Fibroblast of skin of right quadriceps (primary cell): Measurements from ENCODE around the gene FOXL2.

Source experiments
- DNase-seq: peaks from one replicate; pipeline ENCODE4 v3.0.0-alpha.2; 2013

FOXL2 gene

DNA sequence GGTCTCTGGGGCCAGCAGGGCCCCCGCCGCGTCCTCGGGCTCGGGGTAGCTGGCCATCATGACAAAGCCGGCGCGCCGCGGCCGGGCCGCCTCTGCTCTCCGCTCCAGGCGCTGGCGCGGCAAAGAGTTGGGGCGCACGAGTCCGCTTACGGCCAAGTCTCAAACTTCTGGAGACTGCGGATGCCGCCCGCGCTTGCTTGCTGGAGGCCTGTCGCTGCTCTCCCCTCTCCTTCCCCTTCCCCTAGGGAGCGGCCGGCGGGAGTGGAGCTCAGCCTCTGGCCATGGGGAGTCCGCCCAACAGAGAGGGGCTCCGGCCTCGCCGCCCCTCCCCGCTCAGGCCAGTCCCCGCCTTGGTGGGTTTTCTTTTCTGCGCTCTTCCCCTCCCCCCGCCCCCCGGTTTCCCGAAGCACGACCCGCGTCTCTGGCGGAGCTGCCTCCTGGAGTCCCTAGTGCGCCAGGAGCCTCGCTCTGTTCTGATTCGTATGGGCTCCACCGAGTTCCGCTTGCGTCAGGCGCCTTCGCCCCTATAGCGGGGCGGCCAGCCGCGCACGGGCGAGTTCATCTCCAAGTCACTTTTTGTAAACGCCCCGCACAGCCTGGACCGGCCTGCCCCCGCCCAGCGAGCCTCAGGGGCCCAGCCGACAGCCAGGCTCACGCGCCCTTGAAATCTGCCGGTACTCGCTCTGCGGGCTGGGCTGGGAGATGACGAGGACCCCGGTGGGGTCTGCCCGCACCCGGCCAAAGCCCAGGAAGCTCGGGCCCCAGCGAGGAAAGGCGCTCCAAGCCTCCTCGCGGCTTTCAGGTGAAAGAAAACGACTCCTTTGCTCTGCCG is at the start of gene FOXL2, which contains the start of gene FOXL2NB:
Gene FOXL2, minus strand, starts transcription at position 475 of the 832 bp plus-strand sequence. Its CDS starts 415 bp downstream, at position 60.
Gene FOXL2NB, plus strand, starts transcription at position 555 of the 832 bp plus-strand sequence. Its CDS starts 148 bp downstream, at position 703.
- DNase-seq, result peak; percentile 53

DNA sequence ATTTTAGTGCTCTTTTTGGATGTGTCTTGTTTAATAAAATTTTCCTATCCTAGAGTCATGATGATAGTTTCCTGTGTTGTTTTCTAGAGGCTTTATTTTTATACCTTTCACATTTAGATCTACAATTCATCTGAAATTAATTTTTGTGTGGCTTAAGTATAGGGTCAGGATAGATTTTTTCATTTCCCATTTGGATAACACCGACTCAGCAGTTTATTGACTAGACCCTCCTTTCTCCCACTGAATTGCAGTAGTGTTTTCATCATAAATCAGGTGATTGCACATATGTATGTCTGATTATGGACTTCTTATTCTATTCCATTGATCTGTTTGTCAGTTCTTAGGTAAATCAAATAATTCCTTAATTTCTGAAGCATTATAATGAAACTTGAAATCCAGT is 48.8 kb upstream of the FOXL2 start:
- DNase-seq, result no peak

DNA sequence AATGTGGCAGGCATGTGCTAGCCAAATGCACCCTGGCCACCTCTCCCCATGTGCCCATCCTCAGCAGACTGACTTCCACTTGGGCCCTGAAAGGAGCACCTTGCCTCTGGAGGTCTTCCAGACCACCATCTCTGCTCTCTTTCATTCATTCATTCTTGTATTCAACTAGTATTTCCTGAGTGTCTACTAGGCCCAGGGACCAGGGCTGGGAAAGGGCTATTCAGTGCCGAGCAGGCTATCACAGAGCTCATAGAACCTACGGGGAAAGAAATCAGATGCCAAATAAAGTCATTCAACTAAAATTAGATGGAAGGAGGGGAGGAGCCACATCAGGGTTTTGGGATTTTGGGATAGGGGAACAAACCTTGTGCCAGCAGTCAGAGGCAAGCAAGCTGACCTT is 40.2 kb upstream of the FOXL2 start:
- DNase-seq, result no peak

DNA sequence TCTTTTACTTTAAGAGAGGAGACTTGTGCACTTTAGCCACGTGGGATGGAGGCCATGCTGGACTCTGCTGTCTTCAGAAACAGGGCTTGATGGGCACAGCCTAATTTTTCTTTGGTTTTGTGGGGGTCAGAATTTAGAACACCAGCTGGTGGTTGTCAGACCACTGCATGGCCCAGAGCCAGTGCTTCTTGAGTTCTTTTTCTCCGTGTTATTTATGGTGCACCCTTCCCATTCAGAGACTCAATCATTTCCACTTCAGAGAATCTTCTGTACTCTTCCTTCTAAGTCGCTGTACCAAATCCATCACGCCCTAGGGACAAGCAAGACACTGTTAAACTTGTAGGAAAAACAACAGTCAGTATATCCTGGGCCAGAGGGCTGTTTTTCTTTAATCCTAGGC is 39.0 kb upstream of the FOXL2 start:
- no peak for DNase-seq

DNA sequence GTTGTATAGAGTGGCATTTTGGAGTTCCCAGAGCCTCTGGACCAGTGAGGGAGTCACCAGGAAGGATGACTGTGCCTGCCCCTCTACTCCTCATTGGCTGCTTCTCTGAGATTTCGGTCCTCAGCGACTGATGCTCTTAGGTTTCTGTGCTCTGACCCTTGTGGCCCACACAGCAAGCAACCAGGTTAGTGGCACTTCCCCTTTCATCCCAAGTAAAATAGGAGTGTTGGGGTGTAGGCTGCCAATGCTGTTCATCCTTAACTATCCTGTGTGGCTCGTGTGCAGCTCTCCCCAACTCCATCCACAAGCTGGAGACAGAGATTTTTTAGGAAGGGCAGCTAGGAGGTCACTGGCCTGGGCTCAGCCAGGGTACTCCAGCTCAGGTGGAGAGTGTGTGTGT is 37.9 kb upstream of the FOXL2 start:
- no peak for DNase-seq

DNA sequence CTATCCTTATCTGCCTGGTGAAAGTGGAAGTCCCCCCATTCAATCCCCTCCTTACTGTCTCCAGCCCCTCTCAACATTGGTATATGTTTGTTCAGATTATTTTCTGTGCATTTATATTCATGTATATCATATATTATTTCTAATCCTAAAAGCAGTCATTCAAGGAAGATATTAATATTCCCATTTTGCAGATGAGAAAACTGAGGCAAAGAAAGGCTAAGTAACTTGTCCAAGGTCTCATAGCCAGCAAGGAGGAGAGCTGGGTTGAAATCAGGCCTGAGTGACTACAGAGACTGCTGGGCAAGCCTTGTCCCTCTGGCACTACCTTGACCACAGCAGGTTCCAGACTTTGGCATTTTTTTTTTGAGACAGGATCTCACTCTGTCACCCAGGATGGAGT is 29.1 kb upstream of the FOXL2 start:
- no peak for DNase-seq

DNA sequence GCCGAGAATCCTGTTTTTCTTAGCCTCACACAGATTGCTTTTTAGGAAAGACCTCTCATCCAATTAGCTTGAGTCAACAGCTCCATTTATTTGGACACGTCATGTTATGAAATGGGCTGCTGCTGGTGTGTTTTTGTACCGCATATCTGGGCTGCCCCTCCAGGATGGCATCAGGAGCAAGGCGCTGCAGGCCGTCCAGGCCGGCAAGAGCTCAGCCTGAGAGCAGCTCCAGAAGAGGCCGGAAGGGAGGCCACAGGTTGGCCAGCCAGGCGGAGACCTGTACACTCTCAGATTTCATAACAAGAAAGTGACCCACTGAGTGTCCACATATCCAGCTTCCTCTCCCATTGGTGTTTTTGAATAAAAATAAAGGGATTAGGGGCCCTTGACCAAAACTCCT is 28.4 kb upstream of the FOXL2 start:
- no peak for DNase-seq

DNA sequence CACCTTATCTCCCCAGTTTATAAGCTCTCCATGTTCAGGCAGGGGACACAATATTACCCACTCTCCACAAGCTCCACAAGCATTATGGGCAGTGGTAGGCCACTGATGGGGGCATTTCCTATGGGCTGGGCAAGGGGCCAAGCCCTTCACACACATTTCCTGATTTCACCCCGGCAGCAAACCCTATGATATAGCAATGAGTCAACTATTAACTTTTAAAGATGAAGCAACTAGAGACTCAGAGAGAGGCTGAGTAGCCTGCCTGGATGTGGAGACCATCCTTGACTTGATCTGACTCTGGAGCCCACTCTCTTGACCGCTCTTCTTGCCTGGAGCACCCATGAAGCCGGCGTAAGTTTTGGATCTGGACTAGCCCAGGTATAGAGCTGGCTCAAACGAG is 27.5 kb upstream of the FOXL2 start:
- peak; percentile 26 for DNase-seq

DNA sequence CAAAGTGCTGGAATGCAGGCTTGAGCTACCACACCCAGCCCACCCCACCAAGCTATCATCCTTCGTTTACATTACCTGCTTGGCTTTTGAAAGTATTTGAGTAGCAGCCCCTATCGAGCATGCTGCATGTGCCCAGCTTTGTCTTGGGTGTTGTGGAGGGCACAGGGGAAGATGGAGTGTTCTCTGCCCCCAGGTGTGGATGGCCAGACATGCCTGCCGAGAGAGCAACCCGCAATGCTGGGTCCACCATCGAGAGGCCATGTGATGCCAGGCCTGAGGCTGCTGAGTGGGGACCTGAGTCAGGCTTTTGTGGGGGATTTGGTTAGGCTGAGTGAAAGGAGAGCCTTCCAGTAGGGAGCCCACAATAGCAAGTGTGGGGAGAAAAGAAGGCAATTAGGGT is 26.0 kb upstream of the FOXL2 start:
- DNase-seq, result no peak

DNA sequence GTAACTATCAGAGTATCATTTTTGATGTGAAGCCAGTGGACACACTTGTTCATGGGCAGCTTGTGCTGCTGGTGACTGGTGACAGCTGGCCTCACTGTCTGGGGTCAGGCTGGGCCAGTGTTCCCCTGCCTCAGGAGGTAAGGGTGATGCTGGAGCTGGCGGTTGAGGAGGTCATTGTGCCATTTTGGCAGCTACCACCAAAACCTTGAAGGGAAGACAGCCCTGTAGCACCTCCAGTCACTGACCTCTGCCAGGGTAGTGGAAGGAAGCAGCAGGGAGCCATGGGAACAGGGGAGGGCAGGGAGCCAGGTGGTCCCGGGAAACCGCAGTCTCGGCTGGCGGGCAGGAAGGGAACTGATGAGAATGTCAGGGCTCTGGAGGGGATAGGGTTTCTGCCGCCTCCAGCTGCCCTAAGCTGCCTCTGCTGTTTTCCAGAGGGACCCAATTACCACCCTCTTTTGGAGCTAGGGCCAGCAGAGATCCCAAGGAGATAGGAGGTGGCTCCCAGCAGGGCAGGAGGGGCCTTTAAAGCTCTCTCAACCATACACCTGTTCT is 24.9 kb upstream of the FOXL2 start:
- no peak for DNase-seq

DNA sequence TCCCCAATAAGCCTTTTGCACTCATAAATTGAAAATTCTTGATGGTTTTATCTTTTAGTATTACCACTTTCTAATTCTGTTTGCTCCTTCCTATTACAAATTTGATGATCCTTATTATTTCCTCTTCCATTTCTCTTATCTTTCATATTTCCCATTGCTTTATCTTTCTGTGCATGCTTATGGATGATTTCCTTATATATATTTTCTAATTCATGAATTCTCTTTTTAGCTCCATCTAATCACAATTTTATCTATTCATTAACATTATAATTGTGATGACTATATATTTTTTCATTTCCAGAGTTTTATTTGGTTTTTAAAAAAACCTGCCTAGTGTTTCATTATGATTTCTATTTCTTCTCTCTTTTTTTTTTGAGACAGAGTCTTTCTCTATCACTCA is 18.0 kb upstream of the FOXL2 start:
- no peak for DNase-seq

DNA sequence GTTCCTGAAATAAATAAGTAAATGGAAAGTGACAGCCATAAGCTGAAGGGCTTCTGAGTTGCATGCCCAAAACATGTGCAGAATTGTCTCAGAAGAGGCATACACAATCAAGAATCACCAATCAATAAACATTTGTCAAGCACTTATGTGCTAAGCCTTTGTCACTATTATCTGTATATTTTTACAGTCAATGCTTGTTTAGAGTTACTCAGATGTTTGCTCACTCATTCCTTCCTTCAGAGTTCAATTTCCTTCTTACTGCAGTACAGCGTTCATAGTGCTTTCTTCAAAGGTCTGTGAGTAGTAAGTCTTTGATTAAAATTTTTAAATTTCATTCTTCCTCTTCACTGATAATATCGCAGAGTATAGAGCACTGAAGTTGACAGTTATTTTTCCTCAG is 17.3 kb upstream of the FOXL2 start:
- no peak for DNase-seq

DNA sequence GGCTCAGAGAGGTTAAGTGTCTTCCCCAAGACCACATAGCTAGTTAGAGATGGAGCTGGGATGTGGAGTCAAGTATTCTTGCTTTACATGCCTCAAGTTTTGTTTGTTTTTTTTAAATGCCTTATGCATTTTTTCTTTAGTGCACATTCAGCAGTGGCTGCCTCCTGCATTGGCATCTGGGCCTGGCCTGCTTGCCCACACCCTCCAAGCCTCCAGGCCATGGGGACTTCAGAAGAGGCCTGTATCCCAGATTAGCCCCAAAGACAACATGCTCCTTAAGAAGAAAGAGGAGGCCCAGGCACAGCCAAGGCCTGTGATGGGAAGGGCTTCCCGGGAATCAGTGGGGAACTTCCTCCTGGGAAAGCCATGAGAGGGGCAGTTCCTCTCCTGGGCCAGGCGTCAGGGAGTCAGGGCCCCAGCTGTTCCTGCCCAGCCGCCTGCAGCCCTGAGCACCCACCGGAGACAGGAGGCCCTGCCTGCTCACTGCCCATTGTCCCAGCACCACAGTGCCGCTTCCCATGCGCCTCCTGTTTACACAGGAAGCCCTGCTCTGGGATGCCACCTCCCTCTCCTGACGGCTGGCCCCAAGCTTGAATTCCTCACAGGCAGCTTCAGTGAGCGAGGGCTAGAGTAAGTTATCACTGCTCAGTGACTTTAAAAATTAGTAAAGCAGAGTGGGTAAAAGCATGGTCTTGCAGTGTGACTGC is 16.1 kb upstream of the FOXL2 start:
- DNase-seq, result no peak

DNA sequence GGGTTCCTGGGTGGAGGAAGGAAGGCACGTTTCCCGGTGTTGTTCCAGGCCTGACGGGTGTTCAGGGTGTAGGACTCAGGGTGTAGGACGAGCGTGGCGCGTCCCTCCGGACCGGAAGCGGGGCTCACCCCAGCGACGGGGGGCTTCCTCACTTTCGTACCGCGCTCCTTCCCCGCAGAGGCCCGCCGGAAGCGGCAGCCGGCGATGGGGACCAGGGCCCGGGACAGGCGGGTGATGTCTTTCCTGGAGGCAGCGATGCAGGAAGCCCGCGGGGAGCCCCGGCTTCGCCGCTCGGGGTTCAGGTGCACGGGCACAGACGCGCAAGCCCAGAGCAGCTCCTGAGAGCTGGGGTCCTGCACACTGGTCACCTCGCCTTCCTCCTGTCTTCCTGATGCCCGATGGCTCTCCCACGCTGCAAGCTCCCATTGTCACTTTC is 13.5 kb upstream of the FOXL2 start:
- DNase-seq, result no peak

DNA sequence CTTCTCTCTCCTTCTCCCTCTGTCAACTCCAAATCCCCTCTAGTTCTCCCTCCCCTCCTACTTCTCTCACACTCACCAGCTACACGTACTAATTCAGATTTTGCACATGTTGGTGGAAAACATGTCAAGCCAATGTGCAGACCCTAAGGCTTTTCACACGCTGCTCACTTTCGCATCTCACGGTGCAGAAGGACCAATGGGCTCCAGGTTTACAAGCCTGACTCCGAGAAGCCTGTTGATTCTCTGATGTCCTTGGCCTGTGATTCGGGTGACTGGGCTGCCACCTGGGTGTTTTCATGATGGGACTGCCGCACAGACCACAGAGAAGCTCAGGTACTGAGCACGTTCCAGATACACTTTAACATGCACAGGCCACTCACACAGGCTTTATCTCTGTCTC is 3.8 kb upstream of the FOXL2 start:
- no peak for DNase-seq

DNA sequence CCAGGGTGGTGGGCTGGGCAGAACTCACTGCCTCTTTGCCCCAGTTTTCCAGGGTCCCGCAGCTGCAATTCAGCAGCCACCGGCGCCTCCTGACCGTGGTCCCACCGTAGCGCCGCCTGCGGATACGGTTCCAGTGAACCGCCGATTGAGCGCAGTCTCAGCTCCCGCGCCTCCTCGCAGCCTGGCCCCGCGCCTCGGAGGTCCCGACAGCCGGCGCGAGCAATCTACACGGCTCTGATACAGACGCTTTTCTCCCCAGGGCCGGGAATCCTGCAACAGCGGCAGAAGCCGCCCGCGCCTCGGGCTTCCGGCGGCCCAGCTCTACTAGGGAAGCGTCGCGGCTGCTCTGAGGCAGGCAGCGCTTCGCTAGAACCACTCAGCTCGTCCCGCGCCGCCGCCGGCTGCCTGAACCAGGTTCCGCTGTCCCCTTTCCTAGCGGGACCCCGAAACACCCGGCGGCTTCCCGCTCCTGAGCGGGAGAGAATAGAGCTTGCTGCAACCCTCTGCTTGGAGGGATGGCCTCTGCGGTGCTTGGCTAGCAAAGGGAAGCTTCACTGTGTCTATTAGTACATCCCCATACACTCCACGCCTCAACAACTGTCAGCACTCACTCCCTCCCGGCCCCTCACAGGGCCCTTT is 3.2 kb upstream of the FOXL2 start:
- peak; percentile 30 for DNase-seq

DNA sequence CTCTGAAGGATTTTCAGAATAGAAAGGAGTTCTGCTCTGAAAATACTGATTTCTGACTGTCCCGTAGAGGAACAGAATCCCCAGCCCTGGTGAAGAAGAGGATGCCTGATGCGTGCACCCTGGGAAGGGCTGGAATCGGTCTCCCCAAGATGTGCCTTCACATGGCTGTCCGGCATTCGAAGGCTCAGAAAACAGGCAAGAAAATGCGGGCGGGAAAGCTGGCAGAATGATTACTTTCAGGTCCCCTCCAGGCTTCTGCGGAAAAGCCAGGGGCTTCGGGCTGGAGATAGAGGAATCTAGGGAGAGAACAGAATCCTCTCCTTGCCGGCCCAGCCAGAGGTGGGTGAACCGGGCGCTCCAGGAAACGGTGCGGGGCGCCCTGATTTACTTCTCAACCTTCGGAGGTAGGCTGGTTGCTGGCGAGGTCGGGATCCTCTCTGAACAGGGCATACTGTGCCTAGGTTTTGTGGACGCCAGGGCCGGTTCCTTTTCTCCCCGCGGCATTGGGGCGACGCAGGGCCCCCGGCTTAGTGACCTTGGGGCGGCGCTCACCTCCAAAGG is 2.6 kb upstream of the FOXL2 start:
- no peak for DNase-seq

DNA sequence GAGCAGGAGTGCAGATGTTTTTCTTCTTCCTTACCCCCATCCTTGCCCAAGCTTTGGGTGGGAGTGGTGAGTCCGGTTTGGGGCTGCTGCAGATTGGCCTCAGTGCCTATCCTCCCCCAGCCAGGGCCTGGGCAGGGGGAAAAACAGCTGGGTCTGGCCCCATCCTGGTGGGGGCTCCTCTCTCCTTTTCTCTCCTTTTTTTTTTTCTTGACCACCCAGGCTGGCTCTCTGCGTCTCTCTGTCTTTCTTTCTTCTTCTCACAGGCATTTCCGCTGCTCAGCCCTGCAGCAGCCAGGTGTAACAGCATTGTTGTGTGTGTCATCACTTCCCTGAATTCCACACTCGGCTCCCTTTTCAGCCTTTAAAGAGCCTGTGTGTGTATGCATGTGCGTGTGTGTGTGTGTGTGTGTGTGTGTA is 2.1 kb upstream of the FOXL2 start:
- no peak for DNase-seq

DNA sequence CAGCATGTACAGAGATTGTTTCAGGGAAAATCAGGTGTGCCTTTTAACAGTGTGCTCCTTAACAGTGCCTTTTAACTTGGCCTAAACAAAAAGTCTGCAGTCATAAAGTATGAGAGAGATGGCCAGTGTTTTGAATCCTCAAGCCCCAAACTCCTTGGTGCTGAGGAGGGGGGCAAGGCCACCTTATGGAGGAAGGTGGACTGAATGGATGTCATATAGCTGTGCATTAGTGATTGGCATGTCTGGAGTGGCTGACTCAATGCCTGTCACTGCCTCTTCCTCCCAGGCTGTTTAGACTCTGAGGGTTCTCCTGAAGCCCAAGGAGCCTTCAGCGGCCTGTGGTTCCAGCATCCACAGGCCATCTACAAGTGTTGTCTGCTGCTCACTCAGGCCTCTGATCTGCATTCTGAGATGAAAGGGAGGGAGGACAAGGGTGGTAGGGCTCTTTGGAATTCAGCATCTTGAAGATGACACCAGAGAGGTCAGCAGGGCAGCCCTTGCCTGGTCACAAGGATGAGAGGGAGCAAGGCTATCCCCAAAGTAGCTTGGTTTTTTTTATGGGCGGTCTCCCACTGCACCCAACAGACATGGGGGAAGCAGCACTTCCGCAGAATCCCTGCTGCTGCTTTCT is 1.5 kb upstream of the FOXL2 start:
- DNase-seq, result no peak

DNA sequence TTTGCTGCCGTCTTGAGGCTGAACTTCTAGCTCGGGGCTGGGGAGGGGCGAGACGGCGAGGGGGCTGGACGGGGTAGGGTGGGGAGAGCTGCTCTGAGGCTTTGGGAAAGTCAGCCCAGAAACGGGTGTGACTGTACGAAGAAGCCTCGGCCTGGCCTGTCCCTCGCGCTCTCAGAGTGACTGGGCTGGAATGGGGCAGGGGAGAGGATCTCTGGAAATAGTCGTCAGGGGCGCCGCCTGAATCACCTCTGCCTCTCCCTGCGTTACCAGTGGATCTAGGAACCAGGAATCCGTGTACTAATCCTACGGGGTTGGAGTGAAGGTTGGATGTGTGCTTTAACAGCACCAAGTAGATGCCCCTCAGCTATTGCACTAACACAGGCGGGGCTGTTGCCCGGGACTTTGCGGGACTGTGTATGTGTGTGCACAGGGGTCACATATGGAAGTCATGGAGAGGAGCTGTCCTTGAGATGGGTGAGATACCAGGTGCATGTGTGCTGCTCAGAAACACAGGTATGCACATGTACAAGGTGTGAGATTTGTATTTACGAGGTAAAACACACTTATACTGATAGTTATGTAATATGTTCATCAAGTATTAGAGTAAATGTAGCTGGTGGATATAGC is 671 bp upstream of the FOXL2 start:
- DNase-seq, result no peak

DNA sequence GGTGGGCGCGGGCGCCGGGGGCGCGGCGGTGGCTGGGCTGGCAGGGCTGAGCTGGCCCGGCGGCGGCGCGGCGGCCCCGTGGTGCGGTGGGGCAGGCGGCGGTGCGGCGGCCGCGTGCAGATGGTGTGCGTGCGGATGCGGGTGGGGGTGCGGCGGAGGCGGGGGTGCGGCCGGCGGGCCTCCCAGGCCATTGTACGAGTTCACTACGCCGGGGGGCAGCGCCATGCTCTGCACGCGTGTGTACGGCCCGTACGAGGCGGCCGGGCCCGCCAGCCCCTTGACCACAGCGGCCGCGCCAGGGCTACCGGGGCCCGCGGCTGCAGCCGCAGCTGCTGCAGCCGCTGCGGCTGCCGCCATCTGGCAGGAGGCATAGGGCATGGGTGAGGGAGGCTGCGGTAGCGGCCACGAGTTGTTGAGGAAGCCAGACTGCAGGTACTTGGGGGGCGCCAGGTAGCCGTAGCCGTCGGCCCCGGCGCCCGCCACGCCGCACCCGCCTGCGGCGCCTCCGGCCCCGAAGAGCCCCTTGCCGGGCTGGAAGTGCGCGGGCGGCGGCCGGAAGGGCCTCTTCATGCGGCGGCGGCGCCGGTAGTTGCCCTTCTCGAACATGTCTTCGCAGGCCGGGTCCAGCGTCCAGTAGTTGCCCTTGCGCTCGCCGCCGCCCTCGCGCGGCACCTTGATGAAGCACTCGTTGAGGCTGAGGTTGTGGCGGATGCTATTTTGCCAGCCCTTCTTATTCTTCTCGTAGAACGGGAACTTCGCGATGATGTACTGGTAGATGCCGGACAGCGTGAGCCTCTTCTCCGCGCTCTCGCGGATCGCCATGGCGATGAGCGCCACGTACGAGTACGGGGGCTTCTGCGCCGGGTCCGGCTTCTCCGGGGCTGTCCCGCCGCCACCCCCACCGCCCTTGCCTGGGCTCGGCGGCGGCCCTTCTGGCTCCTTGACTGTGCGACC is 951 bp downstream of the FOXL2 start:
- no peak for DNase-seq
